SK-N-SH (cell line): ENCODE results near the gene ZNF444. TPM values are rescaled to one million over a fixed set of nuclear protein-coding genes. Genes with fewer than 3 reads are reported as not detected.

ENCODE experiments used
- CTCF ChIA-PET: fragments of 300-600, 350-600 bp; formaldehyde crosslinking; extraction: SDS; loops from one replicate; lab custom pipeline; 2021; lab: Yijun Ruan, JAX
- POLR2A ChIA-PET: fragments of 350-600 bp; sonication (Branson Sonifier 250); formaldehyde crosslinking; extraction: SDS; loops from one replicate; lab custom pipeline; 2020; ENCODE audit warnings: antibody characterized with exemption, inconsistent platforms; lab: Yijun Ruan, JAX
- DNase-seq: peaks from one replicate; pipeline ENCODE4 v3.0.0; 2012
- H2AFZ ChIP-seq: fragments of 200-600 bp; sonication (generic); 2 replicates; pipeline ENCODE4 v1.8.1; 2016; ENCODE audit warnings: antibody characterized with exemption, mild to moderate bottlenecking, low read depth
- H3F3A ChIP-seq: fragments of 200-600 bp; sonication (generic); replicated peaks from 2 replicates; pipeline ENCODE3; 2016; ENCODE audit warnings: antibody characterized with exemption, mild to moderate bottlenecking; ENCODE audit not compliant: insufficient read depth
- H3K27ac ChIP-seq, 2 experiments: fragments of 200-500 bp in 1 of 2; fragments of 200-600 bp in 1 of 2; sonication (Bioruptor generic) in 1 of 2; sonication (generic), shearing (Covaris generic) in 1 of 2; 2 replicates each; pipeline versions ENCODE4 v1.5.1 to v1.6.1; 2014 to 2016; ENCODE audit warnings: low read depth in 2 of 2, inconsistent platforms in 1 of 2, low read length in 1 of 2, mild to moderate bottlenecking in 1 of 2, mixed read lengths in 1 of 2
- H3K27me3 ChIP-seq: fragments of 200-600 bp; sonication (generic), shearing (Covaris generic); 2 replicates; pipeline ENCODE4 v1.6.1; 2016; ENCODE audit warnings: mixed run types; ENCODE audit not compliant: insufficient read depth
- H3K36me3 ChIP-seq, 2 experiments: fragments of 200-500 bp in 1 of 2; fragments of 200-600 bp in 1 of 2; sonication (Bioruptor generic) in 1 of 2; sonication (generic) in 1 of 2; replicated peaks in 1 of 2; 2 replicates each; pipeline versions ENCODE3 to v1.5.1; 2014 to 2016; ENCODE audit warnings: low read length in 1 of 2, mild to moderate bottlenecking in 1 of 2; ENCODE audit not compliant: insufficient read depth in 2 of 2, control insufficient read depth in 1 of 2
- H3K4me1 ChIP-seq, 2 experiments: fragments of 200-500 bp in 1 of 2; fragments of 200-600 bp in 1 of 2; sonication (Bioruptor generic) in 1 of 2; sonication (generic), shearing (Covaris generic) in 1 of 2; 2 replicates each; pipeline versions ENCODE4 v1.5.1 to v1.6.1; 2014 to 2016; ENCODE audit warnings: low read depth in 1 of 2, low read length in 1 of 2, mixed run types in 1 of 2; ENCODE audit not compliant: insufficient read depth in 2 of 2, control insufficient read depth in 1 of 2
- H3K4me2 ChIP-seq: fragments of 200-600 bp; sonication (generic), shearing (Covaris generic); 2 replicates; pipeline ENCODE4 v1.6.1; 2017; ENCODE audit warnings: mixed run types
- H3K4me3 ChIP-seq, 2 experiments: fragments of 200-500 bp in 1 of 2; fragments of 200-600 bp in 1 of 2; sonication (Bioruptor generic) in 1 of 2; sonication (generic), shearing (Covaris generic) in 1 of 2; 2 replicates each; pipeline versions ENCODE4 v1.5.1 to v1.8.1; 2014 to 2016; ENCODE audit warnings: low read depth in 2 of 2, inconsistent platforms in 1 of 2, low read length in 1 of 2, mild to moderate bottlenecking in 1 of 2, mixed read lengths in 1 of 2, moderate library complexity in 1 of 2
- H3K79me2 ChIP-seq: fragments of 200-600 bp; sonication (generic); 2 replicates; pipeline ENCODE4 v1.8.1; 2017; ENCODE audit warnings: mild to moderate bottlenecking; ENCODE audit not compliant: insufficient read depth
- H3K9ac ChIP-seq: fragments of 200-600 bp; sonication (generic); 2 replicates; pipeline ENCODE4 v1.6.1; 2017; ENCODE audit warnings: mixed run types
- H3K9me2 ChIP-seq: fragments of 200-600 bp; sonication (generic); 2 replicates; pipeline ENCODE4 v1.6.1; 2017; ENCODE audit warnings: mixed run types
- H3K9me3 ChIP-seq: fragments of 200-600 bp; sonication (generic); 2 replicates; pipeline ENCODE4 v1.6.1; 2017; ENCODE audit warnings: mixed run types, mild to moderate bottlenecking, moderate library complexity
- H4K20me1 ChIP-seq: fragments of 200-600 bp; sonication (generic); 2 replicates; pipeline ENCODE4 v1.6.1; 2017; ENCODE audit warnings: mild to moderate bottlenecking, mixed run types; ENCODE audit not compliant: insufficient read depth
- CHD2 ChIP-seq: fragments of 150-350 bp; IDR thresholded peaks from 2 replicates; pipeline ENCODE4 v1.6.1; 2018; ENCODE audit warnings: low read length; ENCODE audit not compliant: partially characterized antibody
- ELF1 ChIP-seq: IDR thresholded peaks from 2 replicates; pipeline ENCODE4 v1.4.0; 2012
- FOSL2 ChIP-seq: IDR thresholded peaks from 2 replicates; pipeline ENCODE4 v1.4.0; 2012; ENCODE audit warnings: low read depth, mild to moderate bottlenecking, moderate library complexity, borderline replicate concordance
- FOXM1 ChIP-seq: IDR thresholded peaks from 2 replicates; pipeline ENCODE4 v1.4.0; 2012; ENCODE audit warnings: low read depth, mild to moderate bottlenecking
- GABPA ChIP-seq: IDR thresholded peaks from 2 replicates; pipeline ENCODE4 v1.4.0; 2012; ENCODE audit warnings: low read depth, mild to moderate bottlenecking
- GATA2 ChIP-seq: sonication (generic); formaldehyde crosslinking; IDR thresholded peaks from 2 replicates; pipeline ENCODE4 v1.5.0; 2020; ENCODE audit warnings: mild to moderate bottlenecking, missing genetic modification reagents
- JUND ChIP-seq: IDR thresholded peaks from 2 replicates; pipeline ENCODE4 v1.4.0; 2012
- MEF2A ChIP-seq: IDR thresholded peaks from 2 replicates; pipeline ENCODE4 v1.4.0; 2012; ENCODE audit warnings: low read depth, borderline replicate concordance
- NFIC ChIP-seq: IDR thresholded peaks from 2 replicates; pipeline ENCODE4 v1.4.0; 2012; ENCODE audit warnings: borderline replicate concordance
- NRF1 ChIP-seq: IDR thresholded peaks from 2 replicates; pipeline ENCODE4 v1.6.1; 2012; ENCODE audit warnings: low read depth, mild to moderate bottlenecking, low read length
- PBX3 ChIP-seq: IDR thresholded peaks from 2 replicates; pipeline ENCODE4; 2012
- RAD21 ChIP-seq: IDR thresholded peaks from 2 replicates; pipeline ENCODE4 v1.6.1; 2012; ENCODE audit warnings: mild to moderate bottlenecking, low read length
- RCOR1 ChIP-seq: fragments of 150-350 bp; IDR thresholded peaks from 2 replicates; pipeline ENCODE4 v1.6.1; 2017; ENCODE audit warnings: antibody characterized with exemption, low read length
- RFX5 ChIP-seq: IDR thresholded peaks from 2 replicates; pipeline ENCODE4 v1.6.1; 2012; ENCODE audit warnings: mild to moderate bottlenecking, improper control_type of control experiment, low read length
- RXRA ChIP-seq: IDR thresholded peaks from 2 replicates; pipeline ENCODE4 v1.4.0; 2012; ENCODE audit warnings: low read depth, mild to moderate bottlenecking, borderline replicate concordance
- SMC3 ChIP-seq: IDR thresholded peaks from 2 replicates; pipeline ENCODE4 v1.6.1; 2012; ENCODE audit warnings: low read depth, low read length, improper control_type of control experiment
- TCF12 ChIP-seq: IDR thresholded peaks from 2 replicates; pipeline ENCODE4 v1.4.0; 2012
- USF1 ChIP-seq: IDR thresholded peaks from 2 replicates; pipeline ENCODE4 v1.4.0; 2012; ENCODE audit warnings: low read depth, borderline replicate concordance
- USF2 ChIP-seq: fragments of 150-350 bp; IDR thresholded peaks from 2 replicates; pipeline ENCODE4 v1.6.1; 2017; ENCODE audit warnings: antibody characterized with exemption, low read length, low read depth, borderline replicate concordance
- ZBTB33 ChIP-seq: IDR thresholded peaks from 2 replicates; pipeline ENCODE4 v1.4.0; 2012; ENCODE audit warnings: low read depth, borderline replicate concordance
- WGBS: methylation state at CpG from one replicate; pipeline ENCODE4 v1.1.6; 2017; ENCODE audit warnings: low lambda C conversion rate; 5-methylcytosine and 5-hydroxymethylcytosine counted together
- polyA plus RNA-seq, 3 experiments: library from polyadenylated mRNA; depleted of rRNA; stranded (reverse); fragments of >200 nt; gene quantifications; 2 replicates each; pipeline ENCODE4 v1.2.3, GENCODE V29; 2012

The ZNF444 gene
- polyA plus RNA-seq, 1 of the 3 experiments (the other 2 are of a cell fraction): 23.2 TPM

- TF ChIP-seq JUND: no peak
- no peak for TF ChIP-seq RXRA
- no peak for TF ChIP-seq PBX3
- no peak for TF ChIP-seq FOSL2
- TF ChIP-seq MEF2A: no peak
- TF ChIP-seq FOXM1: no peak
- TF ChIP-seq USF2: no peak
- TF ChIP-seq NRF1: no peak
- no peak for TF ChIP-seq SMC3
- TF ChIP-seq RCOR1: no peak
- TF ChIP-seq USF1: no peak
- no peak for TF ChIP-seq RFX5
- no peak for TF ChIP-seq GATA2 (CRISPR knock-in tag)
- no peak for TF ChIP-seq ZBTB33
- TF ChIP-seq CHD2: no peak
- no peak for TF ChIP-seq TCF12
- no peak for TF ChIP-seq GABPA
- TF ChIP-seq ELF1: no peak
- no peak for TF ChIP-seq NFIC
- TF ChIP-seq RAD21: no peak
- Histone ChIP-seq H3K9me3 (no peaks in the 10 kb centered on the region), H4K20me1 (0 out of 2 replicates have a peak, but pooled peaks cover 5% of the 10 kb centered on the region), H3K27ac (no peak overlapping the region), H3K4me3 (no peak overlapping the region), H3K9ac (no peak overlapping the region), H3K4me1 (peaks cover 0 to 14% of the 10 kb centered on the region in 2 experiments; a peak in 1 of 4 replicates), H3K36me3 (peaks cover 3 to 23% of the 10 kb centered on the region in 2 experiments), H3K4me2 (no peak overlapping the region), H3F3A (no peaks in the 10 kb centered on the region), H3K79me2 (peaks cover 45% of the 10 kb centered on the region), H2AFZ (no peak overlapping the region), H3K9me2 (no peaks in the 10 kb centered on the region), H3K27me3 (no peaks in the 10 kb centered on the region)
- DNase-seq: no peak
- POLR2A ChIA-PET: interaction anchor here (0.6 kb wide), 1 partner anchor 107 kb away, joined by 4 read pairs; no protein-coding TSS in a partner anchor
- CTCF ChIA-PET: interaction anchor here (0.7 to 1.9 kb wide), 5 partner anchors 9 to 108 kb away, joined by 3 to 8 read pairs (median 3); no protein-coding TSS in a partner anchor
- WGBS: 89% methylated on average over 9 of the region's 10 CpGs
Measured at GRCh38 chr19:56145698-56146097, 4.6 kb downstream of the ZNF444 start.
